ENCODE results near the gene VMAC. TPM values are rescaled to one million over a fixed set of nuclear protein-coding genes. Genes with fewer than 3 reads are reported as not detected.

The VMAC gene
- total and polyA plus RNA-seq, 2 experiments from 2014 or later, result 2.1 to 4.4 TPM

DNA sequence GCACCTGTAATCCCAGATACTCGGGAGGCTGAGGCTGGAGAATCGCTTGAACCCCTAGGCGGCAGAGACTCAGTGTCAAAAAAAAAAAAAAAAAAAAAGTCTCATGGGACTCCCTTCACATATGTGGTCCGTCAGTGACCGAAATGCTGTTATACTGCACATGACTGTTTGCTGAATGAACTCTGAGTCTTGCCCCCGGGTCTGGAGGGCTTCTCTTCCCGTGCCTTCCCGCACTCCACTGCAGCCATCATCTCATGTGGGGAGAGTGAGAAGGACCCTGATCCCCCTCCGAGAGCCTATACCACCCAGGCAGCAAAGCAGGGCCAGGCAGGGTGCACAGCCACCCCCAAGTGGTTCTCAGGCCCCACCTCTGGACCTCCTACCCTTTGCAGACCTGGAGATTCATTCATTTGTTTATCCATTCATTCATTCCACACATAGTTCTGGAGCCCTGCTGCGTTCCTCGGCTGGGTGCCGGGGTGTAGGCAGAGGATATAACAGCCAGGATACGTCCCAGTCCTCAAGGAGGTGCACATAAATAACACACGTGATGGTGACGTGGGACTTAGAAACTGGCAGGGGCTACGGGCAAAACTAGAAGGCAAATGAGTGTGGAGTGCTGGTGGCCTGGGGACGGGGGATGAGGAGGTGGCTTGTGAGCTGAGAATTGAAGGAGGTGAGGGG is 15.2 kb upstream of the VMAC start:
- TF ChIP-seq EZH2 (IDR thresholded peaks at IDR 0.05; ENCODE audit: insufficient read depth, poor library complexity, severe bottlenecking), result no peak
- no peak for TF ChIP-seq EZH2phosphoT487 (IDR thresholded peaks at IDR 0.05; ENCODE audit: insufficient read depth, low read depth)
- no peaks in the 10 kb centered on the region for H3K79me2 ChIP-seq (ENCODE audit: insufficient read depth)
- no peak overlapping the region for H3K9ac ChIP-seq
- H3K27me3 ChIP-seq (replicated peaks; ENCODE audit: insufficient read depth), result no peaks in the 10 kb centered on the region
- no peaks in the 10 kb centered on the region for H4K20me1 ChIP-seq (ENCODE audit: insufficient read depth)
- H3K9me2 ChIP-seq (ENCODE audit: insufficient read depth), result no peaks in the 10 kb centered on the region
- H3F3A ChIP-seq (ENCODE audit: insufficient read depth), result no peaks in the 10 kb centered on the region
- H3K4me3 ChIP-seq, result no peak overlapping the region
- DNase-seq, result peak; percentile 51
- H3K4me2 ChIP-seq (ENCODE audit: unreplicated experiment), result no peak overlapping the region
- H2AFZ ChIP-seq, result no peak overlapping the region
- in situ Hi-C loops (cut with MboI), result no loop called here
- 31 to 32% methylated on average over 17 of the region's 17 CpGs for WGBS, 2 experiments (ENCODE audit: low coverage in 1 of 2, low lambda C conversion rate in 2 of 2, missing lambda C conversion rate in 2 of 2)
- no peaks in the 10 kb centered on the region for H3K4me1 ChIP-seq (ENCODE audit: insufficient read depth)
- no peak overlapping the region for H3K27ac ChIP-seq
- H3K9me3 ChIP-seq (ENCODE audit: low read depth), result no peaks in the 10 kb centered on the region
- H3K36me3 ChIP-seq (ENCODE audit: low read depth), result no peaks in the 10 kb centered on the region

DNA sequence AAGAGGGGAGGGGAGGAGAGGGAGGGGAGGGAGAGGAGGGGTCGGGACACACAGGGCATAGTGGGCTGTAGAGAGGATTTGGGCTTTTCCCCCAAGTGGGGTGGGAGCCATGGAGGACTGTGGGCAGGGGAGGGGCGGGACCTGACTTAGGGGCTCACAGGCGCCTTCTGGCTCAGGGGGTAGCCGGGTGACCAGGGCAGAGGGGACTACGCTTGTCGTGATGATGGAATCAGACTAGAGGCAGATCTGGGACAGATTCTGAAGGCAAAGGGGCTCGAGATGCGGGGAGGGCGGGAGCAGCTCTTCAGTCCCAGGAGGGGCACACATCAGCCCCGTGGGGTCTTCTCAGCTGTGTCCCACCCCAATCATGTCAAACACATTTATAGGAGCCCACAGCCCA is 14.6 kb upstream of the VMAC start:
- no peaks in the 10 kb centered on the region for H3K36me3 ChIP-seq (ENCODE audit: low read depth)
- no peak for TF ChIP-seq EZH2phosphoT487 (IDR thresholded peaks at IDR 0.05; ENCODE audit: insufficient read depth, low read depth)
- no peak for TF ChIP-seq EZH2 (IDR thresholded peaks at IDR 0.05; ENCODE audit: insufficient read depth, poor library complexity, severe bottlenecking)
- in situ Hi-C loops (cut with MboI), result loop anchor here (5.0 kb wide), 1 partner anchor 88 kb away; no protein-coding TSS in a partner anchor
- no peaks in the 10 kb centered on the region for H3F3A ChIP-seq (ENCODE audit: insufficient read depth)
- no peak overlapping the region for H2AFZ ChIP-seq
- H3K9ac ChIP-seq, result no peak overlapping the region
- DNase-seq, result no peak
- no peaks in the 10 kb centered on the region for H3K27me3 ChIP-seq (replicated peaks; ENCODE audit: insufficient read depth)
- H3K4me3 ChIP-seq, result no peak overlapping the region
- no peaks in the 10 kb centered on the region for H3K9me3 ChIP-seq (ENCODE audit: low read depth)
- no peak overlapping the region for H3K27ac ChIP-seq
- H3K9me2 ChIP-seq (ENCODE audit: insufficient read depth), result no peaks in the 10 kb centered on the region
- H3K4me2 ChIP-seq (ENCODE audit: unreplicated experiment), result no peak overlapping the region
- no peaks in the 10 kb centered on the region for H3K4me1 ChIP-seq (ENCODE audit: insufficient read depth)
- 0 to 21% methylated on average over 1 to 10 of the region's 10 CpGs for WGBS, 2 experiments (ENCODE audit: low coverage in 1 of 2, low lambda C conversion rate in 2 of 2, missing lambda C conversion rate in 2 of 2)
- H4K20me1 ChIP-seq (ENCODE audit: insufficient read depth), result no peaks in the 10 kb centered on the region
- no peaks in the 10 kb centered on the region for H3K79me2 ChIP-seq (ENCODE audit: insufficient read depth)

GRCh38 chr19:5891572-5891937 is 13.1 kb upstream of the VMAC start:
- H3K4me2 ChIP-seq (ENCODE audit: unreplicated experiment), result no peak overlapping the region
- no peaks in the 10 kb centered on the region for H4K20me1 ChIP-seq (ENCODE audit: insufficient read depth)
- H2AFZ ChIP-seq, result no peak overlapping the region
- no peaks in the 10 kb centered on the region for H3K9me3 ChIP-seq (ENCODE audit: low read depth)
- H3K4me3 ChIP-seq, result no peak overlapping the region
- 49 to 50% methylated on average over 4 of the region's 4 CpGs for WGBS, 2 experiments (ENCODE audit: low coverage in 1 of 2, low lambda C conversion rate in 2 of 2, missing lambda C conversion rate in 2 of 2)
- no peak overlapping the region for H3K9ac ChIP-seq
- DNase-seq, result no peak
- no peaks in the 10 kb centered on the region for H3K27me3 ChIP-seq (replicated peaks; ENCODE audit: insufficient read depth)
- H3K36me3 ChIP-seq (ENCODE audit: low read depth), result no peaks in the 10 kb centered on the region
- no peaks in the 10 kb centered on the region for H3F3A ChIP-seq (ENCODE audit: insufficient read depth)
- TF ChIP-seq EZH2 (IDR thresholded peaks at IDR 0.05; ENCODE audit: insufficient read depth, poor library complexity, severe bottlenecking) (no peak), EZH2phosphoT487 (IDR thresholded peaks at IDR 0.05; ENCODE audit: insufficient read depth, low read depth) (no peak)
- H3K79me2 ChIP-seq (ENCODE audit: insufficient read depth), result no peaks in the 10 kb centered on the region
- no peak overlapping the region for H3K27ac ChIP-seq
- in situ Hi-C loops (cut with MboI), result loop anchor here (5.0 kb wide), 1 partner anchor 89 kb away; no protein-coding TSS in a partner anchor
- no peaks in the 10 kb centered on the region for H3K9me2 ChIP-seq (ENCODE audit: insufficient read depth)
- no peaks in the 10 kb centered on the region for H3K4me1 ChIP-seq (ENCODE audit: insufficient read depth)

DNA sequence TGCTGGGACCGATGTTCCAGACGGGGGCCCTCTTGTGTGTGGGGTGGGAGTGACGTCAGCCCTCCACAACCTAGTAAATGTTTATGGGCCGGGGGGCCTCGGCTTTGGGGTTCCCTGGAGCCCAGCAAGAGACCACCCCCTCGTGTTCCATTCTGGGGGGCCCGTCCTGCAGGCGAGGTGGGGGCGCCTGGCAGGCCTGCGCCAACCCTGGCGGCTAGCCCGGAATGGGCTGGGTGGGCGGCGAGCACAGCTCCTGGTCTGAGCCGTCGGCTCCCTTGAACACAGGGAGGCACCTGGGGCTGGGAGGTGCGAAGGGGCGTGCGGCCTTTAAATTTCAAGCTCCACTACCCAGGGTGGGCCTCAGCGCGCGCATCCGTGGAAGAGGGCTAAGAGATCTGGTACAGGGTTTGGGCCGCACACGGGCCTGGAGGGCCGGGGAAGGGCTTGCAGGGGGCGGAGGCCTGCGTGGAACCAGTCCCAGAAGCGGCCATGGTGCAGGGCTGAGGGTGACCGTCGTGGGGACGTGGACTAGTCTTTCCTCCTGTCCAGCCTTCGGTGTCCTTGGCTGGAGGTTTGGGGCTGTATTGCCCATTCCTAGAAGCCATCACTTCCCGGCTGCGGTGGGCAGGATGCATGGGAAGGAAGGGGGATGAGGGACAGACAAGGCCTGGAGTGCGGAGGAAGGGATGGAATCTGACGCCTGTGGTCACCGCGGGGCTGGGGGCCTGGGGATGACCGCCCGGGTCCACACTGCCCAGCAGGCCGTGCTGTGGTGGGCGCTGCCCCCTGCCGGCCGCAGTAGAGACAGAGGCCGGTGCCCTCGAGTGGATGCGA is 12.5 kb upstream of the VMAC start:
- no peaks in the 10 kb centered on the region for H3K4me1 ChIP-seq (ENCODE audit: insufficient read depth)
- DNase-seq, result peak; percentile 67
- H3K9me3 ChIP-seq (ENCODE audit: low read depth), result no peaks in the 10 kb centered on the region
- no peaks in the 10 kb centered on the region for H3K9me2 ChIP-seq (ENCODE audit: insufficient read depth)
- in situ Hi-C loops (cut with MboI), result loop anchor here (5.0 kb wide), 1 partner anchor 90 kb away; no protein-coding TSS in a partner anchor
- no peaks in the 10 kb centered on the region for H3K79me2 ChIP-seq (ENCODE audit: insufficient read depth)
- TF ChIP-seq EZH2 (IDR thresholded peaks at IDR 0.05; ENCODE audit: insufficient read depth, poor library complexity, severe bottlenecking) (no peak), EZH2phosphoT487 (IDR thresholded peaks at IDR 0.05; ENCODE audit: insufficient read depth, low read depth) (no peak)
- H3K36me3 ChIP-seq (ENCODE audit: low read depth), result no peaks in the 10 kb centered on the region
- H3K9ac ChIP-seq, result no peak overlapping the region
- H4K20me1 ChIP-seq (ENCODE audit: insufficient read depth), result no peaks in the 10 kb centered on the region
- 11 to 12% methylated on average over 34 to 43 of the region's 48 CpGs for WGBS, 2 experiments (ENCODE audit: low coverage in 1 of 2, low lambda C conversion rate in 2 of 2, missing lambda C conversion rate in 2 of 2)
- no peaks in the 10 kb centered on the region for H3K27me3 ChIP-seq (replicated peaks; ENCODE audit: insufficient read depth)
- H2AFZ ChIP-seq, result no peak overlapping the region
- no peaks in the 10 kb centered on the region for H3F3A ChIP-seq (ENCODE audit: insufficient read depth)
- H3K27ac ChIP-seq, result no peak overlapping the region
- H3K4me2 ChIP-seq (ENCODE audit: unreplicated experiment), result no peak overlapping the region
- no peak overlapping the region for H3K4me3 ChIP-seq

All from GM23248 (cell line).